OCI-LY3 (cell line): ENCODE results near the gene EIPR1.
"Not testable (repeated sequence)": the region's sequence is repeated elsewhere in the genome, so short reads cannot be mapped to it uniquely, and the experiment has no call there.

Experiments used
- H2AFZ ChIP-seq: fragments of 200-600, 300-600 bp; shearing (Covaris generic); 2 replicates; pipeline ENCODE4 v1.6.0; 2014; ENCODE audit warnings: antibody characterized with exemption, low read depth, low read length
- H3K27ac ChIP-seq: fragments of 200-600, 300-600 bp; sonication (generic); 2 replicates; pipeline ENCODE4 v1.5.1; 2014; ENCODE audit warnings: mild to moderate bottlenecking, low read length, moderate library complexity, mixed read lengths
- H3K27me3 ChIP-seq: fragments of 200-600, 300-600 bp; sonication (generic); 2 replicates; pipeline ENCODE4 v1.6.1; 2014; ENCODE audit warnings: low read depth, low read length, mixed read lengths
- H3K36me3 ChIP-seq: fragments of 200-600, 300-600 bp; sonication (generic); replicated peaks from 2 replicates; pipeline ENCODE3; 2014; ENCODE audit warnings: low read depth, low read length, mixed read lengths
- H3K4me1 ChIP-seq: fragments of 300-600, 200-600 bp; sonication (generic); 2 replicates; pipeline ENCODE4 v1.6.1; 2014; ENCODE audit warnings: low read length, mixed read lengths
- H3K4me2 ChIP-seq: fragments of 200-600, 300-600 bp; sonication (generic); 2 replicates; pipeline ENCODE4 v1.6.1; 2014; ENCODE audit warnings: low read length, mixed read lengths
- H3K4me3 ChIP-seq: fragments of 300-600, 200-600 bp; sonication (generic); 2 replicates; pipeline ENCODE4 v1.5.1; 2014; ENCODE audit warnings: antibody characterized with exemption, mild to moderate bottlenecking, low read length, moderate library complexity
- H3K79me2 ChIP-seq: fragments of 300-600, 200-600 bp; shearing (Covaris generic); 2 replicates; pipeline ENCODE4 v1.6.1; 2014; ENCODE audit warnings: mild to moderate bottlenecking, low read length, mixed read lengths
- H3K9ac ChIP-seq: fragments of 300-600, 200-600 bp; shearing (Covaris generic); 2 replicates; pipeline ENCODE4 v1.6.0; 2014; ENCODE audit warnings: mild to moderate bottlenecking, low read length, moderate library complexity
- H3K9me3 ChIP-seq: fragments of 200-600, 300-600 bp; shearing (Covaris generic); 2 replicates; pipeline ENCODE4 v1.6.1; 2014; ENCODE audit warnings: low read length, mixed read lengths; ENCODE audit not compliant: insufficient read depth
- H4K20me1 ChIP-seq: fragments of 200-600, 300-600 bp; sonication (generic); 2 replicates; pipeline ENCODE4 v1.6.1; 2016; ENCODE audit warnings: low read length, mixed read lengths; ENCODE audit not compliant: insufficient read depth
- CTCF ChIP-seq: fragments of 200-600, 300-600 bp; sonication (generic); IDR thresholded peaks from 2 replicates; pipeline ENCODE4 v1.5.1; 2014; ENCODE audit warnings: antibody characterized with exemption, low read length, low read depth
- EZH2phosphoT487 ChIP-seq: fragments of 200-600 bp; shearing (Covaris generic); IDR thresholded peaks from 2 replicates; pipeline ENCODE4 v1.6.1; 2018; ENCODE audit warnings: antibody characterized with exemption, mixed run types, low read depth

Gene EIPR1

GRCh38 chr2:3288470-3289170 is 89.0 kb downstream of the EIPR1 start:
- H3K79me2 ChIP-seq: peaks cover 17% of the 10 kb centered on the region; the same call in 1 of the 2 replicates
- H3K4me1 ChIP-seq: no peaks in the 10 kb centered on the region
- no peak overlapping the region for H3K4me3 ChIP-seq
- H3K9me3 ChIP-seq: no peaks in the 10 kb centered on the region
- no peak overlapping the region for H3K4me2 ChIP-seq
- H3K27ac ChIP-seq: no peak overlapping the region
- no peak overlapping the region for H3K9ac ChIP-seq
- H3K36me3 ChIP-seq: peaks cover 2% of the 10 kb centered on the region
- TF ChIP-seq CTCF (no peak), EZH2phosphoT487 (no peak)
- H2AFZ ChIP-seq: no peak overlapping the region
- H4K20me1 ChIP-seq: no peaks in the 10 kb centered on the region
- no peaks in the 10 kb centered on the region for H3K27me3 ChIP-seq

- Histone ChIP-seq H4K20me1 (no peaks in the 10 kb centered on the region), H3K4me1 (no peaks in the 10 kb centered on the region), H3K27me3 (no peaks in the 10 kb centered on the region), H3K4me3 (no peak overlapping the region), H3K9ac (no peak overlapping the region), H3K79me2 (peaks cover 17% of the 10 kb centered on the region; the same call in 1 of the 2 replicates), H3K4me2 (no peak overlapping the region), H2AFZ (no peak overlapping the region), H3K9me3 (no peaks in the 10 kb centered on the region), H3K36me3 (peaks cover 2% of the 10 kb centered on the region), H3K27ac (no peak overlapping the region)
- no peak for TF ChIP-seq CTCF
- no peak for TF ChIP-seq EZH2phosphoT487
These were observed 89.7 kb downstream of the EIPR1 start for GRCh38 chr2:3287896-3288295.

GRCh38 chr2:3286646-3287036 is 91.0 kb downstream of the EIPR1 start:
- H3K4me1 ChIP-seq, H2AFZ ChIP-seq, H3K9ac ChIP-seq, H3K27me3 ChIP-seq, H3K4me2 ChIP-seq, H4K20me1 ChIP-seq, H3K27ac ChIP-seq, H3K9me3 ChIP-seq, H3K36me3 ChIP-seq, H3K4me3 ChIP-seq: not testable (repeated sequence)
- H3K79me2 ChIP-seq: peaks cover 17% of the 10 kb centered on the region; the same call in 1 of the 2 replicates

GRCh38 chr2:3285901-3286645 is 91.5 kb downstream of the EIPR1 start:
- H3K27ac ChIP-seq: no peak overlapping the region
- no peaks in the 10 kb centered on the region for H3K9me3 ChIP-seq
- no peaks in the 10 kb centered on the region for H4K20me1 ChIP-seq
- no peak overlapping the region for H3K4me2 ChIP-seq
- no peak overlapping the region for H3K4me3 ChIP-seq
- no peak for TF ChIP-seq EZH2phosphoT487
- no peak for TF ChIP-seq CTCF
- H3K27me3 ChIP-seq: no peaks in the 10 kb centered on the region
- no peaks in the 10 kb centered on the region for H3K4me1 ChIP-seq
- H3K9ac ChIP-seq: no peak overlapping the region
- H3K36me3 ChIP-seq: peaks cover 2% of the 10 kb centered on the region
- H3K79me2 ChIP-seq: peaks cover 17% of the 10 kb centered on the region; the same call in 1 of the 2 replicates
- H2AFZ ChIP-seq: no peak overlapping the region
